ENCODE measurements around the gene CLEC17A.
"Not testable (repeated sequence)": the region's sequence is repeated elsewhere in the genome, so short reads cannot be mapped to it uniquely, and the experiment has no call there.

Gene CLEC17A

DNA sequence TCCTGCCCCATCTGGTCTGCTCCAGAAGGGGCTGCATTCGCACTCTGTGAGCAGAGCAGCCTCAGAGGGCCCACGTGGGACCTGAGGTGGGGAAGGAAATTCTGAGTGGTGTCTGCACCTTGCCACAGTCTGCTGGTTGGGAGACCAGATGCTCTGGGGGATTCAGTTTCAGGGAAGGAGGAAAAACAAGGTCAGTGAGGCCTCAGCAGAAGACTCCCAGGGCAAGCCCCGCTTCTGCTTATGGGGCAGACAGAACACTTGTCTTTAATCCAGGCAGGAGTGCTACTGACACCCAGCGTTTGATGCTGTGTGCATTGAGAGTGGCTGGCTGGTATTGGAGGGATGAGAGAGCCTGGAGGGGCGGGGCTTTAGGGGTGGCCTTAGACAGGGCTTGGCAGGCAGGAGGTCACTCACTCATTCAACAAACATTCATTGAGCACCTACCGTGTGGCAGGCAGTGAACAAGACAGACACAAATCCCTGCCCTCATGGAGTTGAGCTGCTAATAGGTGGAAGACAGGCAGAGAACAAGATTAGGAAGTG, 4.9 kb upstream of the CLEC17A start:
- H3K27ac ChIP-seq, result no peak overlapping the region
- no peak for TF ChIP-seq CTCF (conservative IDR thresholded peaks at IDR 0.05)

GRCh38 chr19:14580623-14581237, 2.2 kb upstream of the CLEC17A start:
- H3K27ac ChIP-seq, result no peak overlapping the region
- no peak for TF ChIP-seq CTCF (conservative IDR thresholded peaks at IDR 0.05)

DNA sequence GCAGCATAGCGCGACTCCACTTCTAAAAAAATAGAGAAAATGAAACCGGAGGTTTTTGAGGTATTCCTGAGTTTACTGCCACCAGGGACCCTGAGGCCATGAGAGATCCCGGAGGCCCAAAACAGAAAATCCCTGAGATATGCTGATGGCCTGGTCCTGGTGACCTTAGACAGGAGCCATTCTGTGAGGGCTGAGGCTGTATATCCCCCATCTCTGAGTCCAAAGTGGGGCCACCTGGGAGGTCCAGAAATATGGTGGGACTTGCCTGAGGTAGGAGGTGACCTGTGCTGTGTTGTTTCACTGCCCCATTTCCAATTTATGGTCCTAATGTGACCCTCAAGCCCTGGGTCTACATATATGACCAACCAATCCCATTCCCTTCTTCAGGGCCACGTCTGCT, 1.5 kb downstream of the CLEC17A start:
- H3K27ac ChIP-seq, result not testable (repeated sequence)

GRCh38 chr19:14585187-14585586, 2.3 kb downstream of the CLEC17A start:
- H3K27ac ChIP-seq, result not testable (repeated sequence)

- not testable (repeated sequence) for H3K27ac ChIP-seq
Measured at GRCh38 chr19:14589433-14589832, 6.5 kb downstream of the CLEC17A start.

DNA sequence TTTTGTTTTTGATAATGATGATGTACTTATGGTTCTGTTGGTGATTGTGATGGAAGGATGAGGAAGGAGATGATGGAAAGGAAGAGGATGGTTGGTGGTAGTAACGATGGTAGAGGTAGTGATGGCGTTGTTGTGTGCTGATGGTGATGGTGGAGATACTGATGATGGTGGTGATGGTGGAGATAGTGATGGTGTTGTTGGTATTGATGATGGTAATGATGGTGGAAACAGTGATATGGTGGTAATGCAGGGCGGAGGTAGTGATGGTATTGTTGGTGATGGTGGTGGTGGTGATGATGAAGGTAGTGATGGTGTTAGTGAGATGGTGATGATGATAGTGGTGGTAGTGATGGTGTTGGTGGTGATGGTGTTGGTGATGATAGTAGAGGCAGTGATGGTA, 12.7 kb downstream of the CLEC17A start:
- TF ChIP-seq CTCF (conservative IDR thresholded peaks at IDR 0.05), result no peak
- no peak overlapping the region for H3K27ac ChIP-seq

GRCh38 chr19:14599548-14600147, 16.8 kb downstream of the CLEC17A start:
- no peak overlapping the region for H3K27ac ChIP-seq
- TF ChIP-seq CTCF (conservative IDR thresholded peaks at IDR 0.05), result no peak

DNA sequence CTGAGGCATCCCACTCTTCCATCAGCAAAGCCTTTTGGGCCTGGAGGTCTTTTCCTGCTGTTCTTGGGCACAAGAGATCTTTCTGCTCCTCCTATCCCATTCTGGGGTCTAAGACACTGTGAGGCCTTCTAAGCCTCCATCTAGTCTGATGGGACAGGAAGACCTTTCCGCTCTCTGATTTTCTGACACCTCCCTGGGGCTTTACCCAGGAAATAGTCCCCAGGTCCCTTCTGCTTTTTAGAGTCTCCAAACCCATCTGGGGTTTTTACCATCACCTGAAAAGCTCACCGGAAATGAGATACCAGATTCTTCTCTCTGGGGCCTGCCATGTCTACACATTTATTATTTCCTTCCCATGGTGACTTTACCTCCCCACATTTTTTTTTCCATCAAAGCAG, 21.1 kb downstream of the CLEC17A start:
- no peak for TF ChIP-seq CTCF (conservative IDR thresholded peaks at IDR 0.05)

DNA sequence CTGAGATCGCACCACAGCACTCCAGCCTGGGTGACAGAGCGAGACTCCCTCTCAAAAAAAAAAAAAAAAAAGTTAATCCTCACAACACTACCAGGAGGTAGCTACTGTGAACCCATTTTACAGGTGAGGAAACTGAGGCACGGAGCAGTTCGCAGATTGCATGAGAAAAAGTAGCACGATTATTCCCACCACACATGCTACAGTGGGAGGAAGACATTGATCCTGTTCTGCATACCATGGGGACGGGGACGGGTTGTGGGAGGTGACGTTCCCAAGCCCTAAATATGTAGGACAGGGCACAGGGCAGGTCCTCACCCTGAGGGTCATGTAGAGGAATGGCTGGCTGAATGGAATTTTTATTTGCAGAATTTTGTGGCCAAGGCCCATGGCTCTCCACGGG, 23.7 kb downstream of the CLEC17A start:
- no peak for TF ChIP-seq CTCF (conservative IDR thresholded peaks at IDR 0.05)
- no peak overlapping the region for H3K27ac ChIP-seq

More for the DNA sequence above, 21.1 kb downstream of the CLEC17A start:
- no peak overlapping the region for H3K27ac ChIP-seq

Measured in VCaP (cell line).